NCI-H187 (cell line): ENCODE measurements around the gene SFR1.
A peak's percentile ranks its signal among the peaks of the same experiment; 100 is the strongest.

Experiments used
- DNase-seq, 2 experiments: peaks; one replicate each; lab custom pipeline; 2025; lab: John Stamatoyannopoulos, UW

Gene SFR1, protein sequence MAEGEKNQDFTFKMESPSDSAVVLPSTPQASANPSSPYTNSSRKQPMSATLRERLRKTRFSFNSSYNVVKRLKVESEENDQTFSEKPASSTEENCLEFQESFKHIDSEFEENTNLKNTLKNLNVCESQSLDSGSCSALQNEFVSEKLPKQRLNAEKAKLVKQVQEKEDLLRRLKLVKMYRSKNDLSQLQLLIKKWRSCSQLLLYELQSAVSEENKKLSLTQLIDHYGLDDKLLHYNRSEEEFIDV

DNA sequence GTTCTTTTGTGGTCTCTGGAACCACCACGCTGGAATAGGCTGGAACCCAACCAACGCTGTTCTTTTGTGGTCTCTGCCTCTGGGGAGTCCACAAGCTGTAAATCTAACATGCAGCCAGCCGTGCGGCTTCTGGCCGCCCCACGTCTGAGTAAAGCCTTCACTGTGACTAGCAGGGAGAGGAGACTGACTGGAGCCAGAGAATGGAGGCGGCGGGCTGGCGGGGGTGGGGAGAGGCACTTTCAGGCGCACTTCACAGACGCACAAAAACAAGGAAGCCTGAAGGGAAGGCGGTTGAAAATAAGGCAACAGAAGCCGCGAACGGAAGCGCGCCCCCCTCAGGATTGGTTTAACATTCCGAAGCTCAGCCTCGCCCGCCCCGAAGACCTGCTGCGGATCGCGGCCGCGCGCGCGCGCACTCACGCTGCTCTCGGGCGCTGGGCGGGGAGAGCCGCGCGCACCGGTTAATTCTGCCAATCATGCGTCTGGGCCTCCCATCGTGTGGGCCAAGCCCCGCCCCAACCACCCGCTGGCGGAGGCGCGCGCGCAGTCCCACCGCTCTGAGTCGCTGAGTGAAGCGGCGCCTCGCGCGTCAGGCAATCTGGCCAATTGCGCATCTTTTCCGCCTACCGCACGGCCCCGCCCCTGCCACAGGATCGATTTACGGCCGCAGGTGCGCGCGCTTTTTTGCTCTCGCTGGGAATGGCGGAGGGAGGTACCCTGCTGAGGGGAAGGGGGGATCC lies at the start of gene SFR1:
Gene SFR1 (plus strand): TSS at position 687 of the 740 bp plus-strand sequence. CDS start 13 bp downstream, at position 700.
- DNase-seq: peak; percentile 91 to 92

DNA sequence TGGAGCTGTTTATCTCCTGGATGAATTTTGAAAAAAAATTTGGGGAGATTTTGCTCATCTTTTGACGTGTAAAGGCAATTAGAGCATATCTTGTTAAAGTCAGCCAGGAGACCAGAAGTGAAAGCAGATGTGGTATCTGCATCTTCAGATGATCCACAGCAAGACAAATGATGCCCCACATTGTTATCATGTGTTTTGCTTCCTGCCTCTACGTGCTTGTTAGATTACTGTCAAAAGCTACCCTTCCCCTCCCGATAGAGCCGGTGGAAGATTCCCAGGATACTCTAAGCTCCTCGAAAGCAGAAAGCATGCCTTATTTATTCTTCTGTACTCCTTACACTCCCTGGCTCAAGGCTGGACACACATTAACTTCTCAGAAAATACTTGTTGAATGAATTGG lies 49.2 kb upstream of the SFR1 start:
- DNase-seq: no peak

DNA sequence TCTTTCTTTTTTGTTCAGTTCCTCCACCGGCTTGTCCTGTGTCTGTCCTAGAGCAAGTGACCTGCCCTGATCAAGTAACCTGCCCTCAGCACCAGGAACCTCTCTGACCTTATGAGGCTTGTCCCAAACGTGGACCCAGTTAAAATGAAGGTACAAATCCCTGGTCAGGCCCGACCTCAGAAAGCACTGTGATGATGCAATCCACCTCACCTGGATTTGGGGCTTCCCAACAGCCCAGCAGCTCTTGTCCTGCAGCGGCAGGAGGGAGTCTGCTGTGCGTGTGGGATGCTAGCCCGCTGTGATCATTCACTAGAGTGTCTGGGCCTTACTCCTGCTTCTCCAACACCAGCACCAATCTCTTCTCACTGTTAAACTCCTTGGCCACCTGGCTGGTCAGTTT lies 47.5 kb upstream of the SFR1 start:
- DNase-seq: no peak

DNA sequence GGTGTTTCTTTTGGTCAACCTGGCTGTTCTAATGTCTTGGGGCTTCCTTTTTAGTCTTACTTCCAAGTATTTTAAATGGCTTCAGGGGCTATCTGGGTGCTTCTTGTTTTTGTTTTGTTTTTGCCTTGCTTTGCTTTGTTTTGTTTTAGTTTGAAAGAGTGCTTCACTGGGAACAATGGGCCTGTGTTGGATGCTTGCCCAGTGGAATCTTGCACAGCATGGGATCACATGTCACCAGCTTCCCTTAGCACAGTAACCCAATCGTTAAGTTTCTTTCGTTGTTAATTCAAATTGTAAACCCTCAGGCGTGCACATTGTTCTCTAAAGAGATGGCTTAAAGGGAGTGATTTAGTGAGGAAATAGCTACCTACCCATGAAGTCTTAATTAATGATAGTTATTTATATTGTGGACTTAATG lies 45.2 kb upstream of the SFR1 start:
- DNase-seq: peak; percentile 20 to 69

DNA sequence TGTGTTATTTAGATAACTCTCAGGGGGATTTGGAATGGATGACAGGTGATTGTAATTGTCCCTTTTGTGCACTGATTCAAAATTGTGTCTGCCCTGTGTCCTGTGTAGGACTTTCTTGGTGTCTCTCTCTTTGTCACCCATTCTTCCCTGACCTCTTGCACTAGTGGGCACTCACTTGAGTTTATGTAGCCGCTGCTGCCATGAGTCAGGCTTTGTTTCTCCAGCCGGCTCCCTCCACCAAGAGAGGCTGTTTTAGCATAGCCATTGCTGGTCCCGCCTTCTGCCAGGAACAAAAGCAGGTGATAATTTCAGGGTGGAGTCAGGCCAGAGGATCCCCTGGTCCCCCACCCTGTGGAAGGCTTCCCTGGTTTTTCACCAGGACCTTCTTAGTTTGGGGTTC lies 44.7 kb upstream of the SFR1 start:
- DNase-seq: peak in 1 of 2 experiments; percentile 69

DNA sequence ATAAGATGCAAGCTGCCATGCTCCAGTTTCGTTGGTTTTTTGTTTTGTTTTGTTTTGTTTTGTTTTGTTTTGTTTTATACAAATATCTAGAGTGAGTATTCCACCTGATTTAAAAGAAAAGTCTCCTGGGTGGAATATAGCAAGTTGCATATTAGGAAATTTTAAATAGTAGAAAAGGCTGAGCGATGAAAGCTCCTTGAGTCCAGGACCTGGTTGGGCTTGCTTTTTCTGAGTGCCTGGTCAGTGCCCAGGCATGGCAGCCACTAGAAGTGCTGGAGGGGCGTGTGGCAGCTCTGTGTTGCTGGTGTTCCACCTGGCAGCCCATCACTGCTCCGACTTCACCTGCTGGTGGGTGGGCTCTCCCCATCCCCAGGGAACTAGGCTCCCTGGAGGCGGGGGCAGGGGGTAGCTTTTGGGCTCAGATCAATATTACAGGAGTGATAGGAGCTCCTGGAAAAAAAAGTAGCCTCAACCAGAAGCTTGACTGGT lies 44.3 kb upstream of the SFR1 start:
- no peak for DNase-seq

DNA sequence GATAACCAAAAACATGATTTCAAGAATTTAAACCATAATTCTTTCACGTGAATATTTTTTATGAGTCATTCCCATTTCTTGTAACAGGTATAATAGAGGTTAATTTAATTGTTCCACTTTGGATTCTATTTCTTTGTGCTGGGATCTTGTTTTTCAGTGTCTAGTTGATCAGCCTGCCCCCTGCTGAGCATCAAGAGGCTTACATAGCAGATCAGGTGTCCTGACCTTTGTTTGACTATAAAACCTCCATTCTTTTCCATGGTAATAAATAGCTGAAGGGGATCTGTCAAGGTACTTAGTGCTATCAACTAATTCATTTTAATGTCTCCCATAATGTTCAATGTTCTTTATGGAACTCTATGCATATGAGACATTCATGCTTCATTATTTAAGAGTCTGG lies 41.2 kb upstream of the SFR1 start:
- no peak for DNase-seq

DNA sequence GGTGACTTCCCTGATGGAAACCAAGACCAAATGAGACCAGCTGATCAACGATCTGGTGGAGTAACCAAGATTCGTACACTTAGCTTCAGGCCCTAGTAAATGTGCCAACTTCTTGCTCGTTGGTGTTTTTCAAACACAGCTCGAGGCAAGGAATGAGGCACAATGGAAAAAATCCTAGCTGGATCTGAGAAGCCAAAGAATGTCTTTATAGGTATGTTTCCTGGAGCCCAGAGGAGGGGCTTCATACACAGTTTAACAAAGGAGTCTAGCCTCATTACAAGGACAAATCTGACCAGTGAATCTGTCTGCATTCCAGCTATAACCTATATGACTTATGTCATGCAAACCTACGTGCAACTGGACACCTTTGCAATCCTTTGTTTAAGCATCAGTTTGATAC lies 40.0 kb upstream of the SFR1 start:
- no peak for DNase-seq

DNA sequence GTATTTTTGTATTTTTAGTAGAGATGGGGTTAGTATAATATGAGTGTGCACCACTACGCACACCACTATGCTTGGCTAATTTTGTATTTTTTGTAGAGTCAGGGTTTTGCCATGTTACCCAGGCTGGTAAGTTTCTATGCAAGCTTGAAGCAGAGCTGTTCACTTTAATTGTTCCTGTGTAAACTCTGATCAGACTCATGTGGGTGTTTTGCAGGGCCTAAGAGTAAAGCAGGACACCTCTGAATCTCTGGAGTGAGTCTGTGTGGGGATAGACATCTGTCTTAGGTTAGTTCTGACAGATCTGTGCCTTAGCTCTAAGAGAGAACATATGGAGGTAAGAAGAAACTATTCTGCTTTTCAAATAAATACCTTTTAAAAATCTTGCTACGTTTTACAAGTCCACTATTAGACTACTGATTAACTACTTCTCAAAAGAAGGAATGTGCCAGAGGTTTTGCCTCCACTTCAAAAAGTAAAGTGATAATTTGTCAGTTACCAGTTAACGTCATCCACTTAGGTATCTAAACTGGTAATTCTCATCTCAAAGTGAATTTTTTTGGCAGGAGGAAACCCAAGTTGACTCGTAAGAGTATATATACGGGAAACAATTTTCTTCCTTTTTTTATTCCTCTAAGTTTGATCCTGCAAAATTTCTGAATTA lies 37.4 kb upstream of the SFR1 start:
- DNase-seq: no peak

DNA sequence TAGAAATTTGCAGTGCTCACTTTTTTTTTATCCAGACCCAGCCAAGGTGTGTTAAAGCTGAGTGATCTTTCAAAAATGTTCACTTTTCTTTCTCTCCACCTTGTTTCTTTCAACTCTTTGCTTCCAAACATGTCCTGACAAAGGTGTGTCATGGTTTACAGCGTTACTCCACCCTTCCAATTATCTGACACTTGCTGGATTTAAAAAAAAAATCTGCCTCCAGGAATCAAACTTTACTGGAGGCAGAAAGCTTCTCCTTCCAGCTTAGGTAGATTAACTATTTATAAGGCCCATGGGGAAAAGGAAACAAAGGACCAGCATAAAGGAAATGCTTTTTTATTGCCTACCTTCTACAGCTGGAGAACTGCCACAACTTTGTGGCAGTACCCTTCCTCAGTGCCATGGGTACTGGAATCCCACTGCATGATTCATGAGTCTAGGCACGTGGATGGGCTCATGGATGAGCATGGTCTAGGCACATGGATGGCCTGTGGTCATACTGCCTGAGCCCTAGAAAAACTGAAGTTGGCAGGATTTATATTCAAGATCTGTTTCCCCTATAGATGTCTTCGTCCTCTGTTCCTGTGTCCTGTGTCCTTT lies 36.1 kb upstream of the SFR1 start, which contains the start of gene COL17A1:
Gene COL17A1 (minus strand): TSS at position 80 of the 600 bp plus-strand sequence. CDS start 5,207 bp downstream, outside the sequence.
- DNase-seq: no peak

DNA sequence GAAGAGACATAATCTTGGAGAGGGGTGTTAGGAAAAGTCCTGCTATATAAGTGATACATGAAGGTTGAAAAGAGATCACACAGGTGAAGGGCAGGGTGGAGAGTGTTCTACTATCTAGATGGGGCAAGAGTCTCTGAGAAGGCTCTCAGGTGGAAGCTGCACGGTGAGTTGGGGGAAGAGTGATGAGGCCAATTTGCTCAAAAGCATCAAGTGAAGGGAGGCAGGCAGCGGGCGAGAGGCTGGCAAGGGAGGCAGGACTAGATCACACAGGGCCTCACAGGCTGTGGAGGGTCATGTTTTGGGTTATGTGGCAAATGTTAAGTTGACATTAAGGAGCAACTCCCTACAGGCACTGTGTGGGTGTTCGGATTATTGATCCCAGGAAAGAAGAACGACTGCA lies 33.7 kb upstream of the SFR1 start:
- no peak for DNase-seq

DNA sequence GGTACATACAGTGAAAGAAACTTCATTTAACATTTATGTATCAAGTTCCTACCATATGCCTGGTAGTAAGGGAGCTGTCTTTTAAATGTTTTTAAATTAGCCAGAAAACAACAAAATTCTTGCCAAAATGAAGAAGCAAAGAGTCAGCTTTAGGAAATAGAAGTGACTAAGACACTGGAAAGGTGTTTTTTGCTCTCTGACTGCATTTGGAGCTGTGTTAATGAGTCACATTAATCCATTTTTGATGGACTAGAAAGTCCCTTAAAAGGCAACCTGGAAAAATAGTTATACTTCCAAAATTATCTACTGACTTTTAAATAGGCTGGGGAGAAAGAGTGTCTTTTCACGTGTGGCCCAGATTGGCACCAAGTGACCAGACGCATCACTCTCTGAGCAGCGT lies 32.4 kb upstream of the SFR1 start:
- DNase-seq: no peak

DNA sequence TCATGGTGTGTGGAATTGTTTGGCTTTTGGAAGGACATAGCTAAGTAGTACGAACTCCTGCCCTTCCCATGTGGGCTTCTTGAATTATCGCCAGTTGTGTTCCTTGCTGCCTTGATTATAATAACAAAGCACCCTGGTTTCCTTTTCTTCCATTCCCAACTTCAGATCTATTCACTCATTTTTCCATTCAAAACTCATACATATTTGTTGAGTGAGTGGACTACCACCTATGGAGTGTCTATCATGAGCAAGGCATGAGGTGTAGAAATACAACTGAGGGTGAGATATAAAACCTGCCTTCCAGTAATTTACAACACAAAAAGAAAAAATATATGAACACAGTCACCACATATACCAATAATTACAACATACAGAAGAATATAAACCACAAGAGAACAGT lies 31.4 kb upstream of the SFR1 start:
- no peak for DNase-seq

DNA sequence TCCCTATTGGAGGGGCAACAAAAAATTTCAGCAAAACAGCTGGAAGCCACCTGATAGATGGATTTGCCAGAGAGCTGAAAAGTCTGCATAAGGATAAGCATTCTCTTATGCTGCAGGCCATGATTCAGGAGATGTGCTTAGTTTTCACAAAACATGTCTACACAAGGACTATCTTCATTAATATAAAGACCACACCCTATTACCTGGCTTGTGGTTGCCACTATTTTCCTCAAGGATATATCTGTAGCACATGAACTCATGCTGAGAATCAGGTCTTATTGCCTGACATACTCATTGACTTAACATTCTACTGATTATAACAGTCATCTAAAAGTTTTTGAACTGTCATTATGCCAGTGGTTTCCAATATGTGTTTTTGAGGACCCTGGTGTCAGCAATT lies 29.2 kb upstream of the SFR1 start:
- DNase-seq: no peak

DNA sequence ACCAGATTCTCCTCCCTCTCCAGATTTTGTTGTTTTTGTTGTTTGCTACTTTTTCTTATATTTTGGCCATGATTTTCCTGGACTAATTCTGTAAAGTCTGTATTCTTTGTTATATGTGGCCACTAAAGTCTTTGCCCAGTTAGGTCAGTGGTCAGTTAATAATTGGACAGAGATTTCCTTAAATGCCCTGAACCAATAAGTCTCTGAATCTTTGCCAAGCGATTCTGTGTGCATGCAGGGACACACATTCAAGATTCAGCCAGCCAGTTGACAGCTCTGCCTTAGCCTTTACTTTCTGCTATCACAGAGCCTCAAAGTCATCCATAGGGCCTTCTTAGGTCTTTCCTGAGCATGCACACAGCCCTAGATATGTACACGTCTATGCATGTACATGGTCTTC lies 25.3 kb upstream of the SFR1 start:
- DNase-seq: no peak

DNA sequence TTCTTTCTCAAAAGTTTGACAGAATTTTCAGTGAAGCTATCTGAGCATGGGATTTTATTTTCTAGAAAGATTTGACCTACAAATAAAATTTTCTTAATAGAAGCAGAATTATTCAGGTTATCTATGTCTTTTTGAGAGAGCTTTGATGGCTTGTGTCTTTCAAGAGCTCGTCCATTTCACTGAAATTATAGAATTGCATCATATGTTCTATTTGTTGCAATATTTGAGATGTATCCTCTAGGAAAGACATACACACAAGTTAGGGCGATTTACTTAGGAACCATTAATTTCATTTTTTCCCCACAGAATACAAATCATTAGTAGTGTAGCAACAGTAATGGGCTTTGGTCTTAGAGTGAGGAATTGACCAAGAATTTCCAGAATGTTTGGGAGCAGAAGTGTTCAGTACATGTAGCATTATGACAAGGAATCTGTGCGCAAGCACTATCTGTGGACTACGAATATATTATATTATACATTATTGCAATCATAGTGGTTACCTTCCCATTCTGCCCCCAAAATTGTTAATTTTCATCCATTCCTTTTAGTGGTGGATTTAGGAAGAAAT lies 23.5 kb upstream of the SFR1 start:
- DNase-seq: no peak

DNA sequence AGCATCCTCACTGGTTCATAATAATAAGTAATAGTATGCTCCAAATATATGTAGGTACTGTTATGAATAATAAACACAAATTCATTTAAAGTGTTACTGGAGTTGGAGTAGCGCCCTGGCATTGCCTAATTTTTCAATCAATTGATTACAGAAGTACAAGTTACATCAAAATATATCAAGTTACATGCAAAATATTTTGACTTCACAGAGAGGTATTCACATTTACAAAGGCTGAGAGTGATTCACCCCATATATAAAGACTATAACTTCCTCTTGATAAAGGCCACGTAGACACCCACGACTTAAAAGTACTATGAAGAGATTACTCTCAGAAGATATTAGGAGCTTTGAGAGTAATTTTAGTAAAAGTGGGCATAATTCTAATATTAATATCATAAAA lies 22.7 kb upstream of the SFR1 start:
- DNase-seq: no peak

DNA sequence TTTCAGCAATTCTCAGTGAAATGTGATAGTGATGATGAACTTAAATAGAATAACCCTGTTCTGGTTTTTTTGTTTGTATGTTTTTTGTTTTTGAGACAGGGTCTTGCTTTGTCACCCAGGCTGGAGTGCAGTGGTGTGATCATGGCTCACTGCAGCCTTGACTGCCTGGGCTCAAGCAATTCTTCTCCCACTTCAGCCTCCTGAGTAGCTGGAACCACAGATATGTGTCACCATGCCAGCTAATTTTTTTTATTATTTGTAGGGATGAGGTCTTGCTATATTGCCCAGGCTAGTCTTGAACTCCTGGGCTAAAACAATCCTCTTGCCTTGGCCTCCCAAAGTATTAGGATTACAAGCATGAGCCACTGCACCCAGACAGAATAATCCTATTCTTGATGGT lies 22.0 kb upstream of the SFR1 start:
- DNase-seq: no peak

DNA sequence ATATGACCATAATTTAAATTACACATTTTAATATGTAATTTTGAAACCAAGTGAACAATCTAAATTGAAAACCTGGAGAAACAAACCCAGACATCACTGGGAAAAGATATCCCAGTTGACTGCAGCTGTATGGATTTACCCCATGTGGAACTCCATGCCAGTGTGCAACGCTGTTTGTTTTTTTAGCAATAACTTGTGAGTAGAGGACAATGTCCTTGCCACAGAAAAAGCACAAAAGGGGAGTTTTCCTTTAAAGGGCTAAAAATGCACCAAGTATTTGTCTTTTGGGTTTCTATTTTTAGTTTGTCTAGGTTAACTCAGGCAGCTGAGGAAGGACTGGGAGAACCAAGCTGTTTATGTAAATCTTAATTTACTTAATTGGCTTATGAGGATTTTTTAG lies 21.2 kb upstream of the SFR1 start:
- no peak for DNase-seq

DNA sequence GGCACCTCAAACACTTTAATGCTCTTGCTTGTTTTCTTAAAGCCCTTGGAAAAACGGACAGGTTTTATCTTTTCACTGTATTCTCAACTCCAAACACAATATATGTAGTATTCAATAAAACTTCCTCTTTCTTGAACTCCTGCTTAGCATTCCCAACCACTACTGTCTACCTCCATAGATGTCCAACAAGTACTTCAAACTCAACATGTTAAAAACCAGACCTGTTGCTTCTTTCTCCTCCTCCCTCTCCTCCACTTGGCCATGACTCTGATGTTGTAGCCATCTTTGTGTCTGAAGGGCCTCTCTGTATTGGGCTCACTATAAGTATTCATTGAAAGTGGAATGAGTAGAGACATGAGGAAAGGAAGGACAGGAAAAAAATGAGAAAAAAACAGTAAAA lies 20.1 kb upstream of the SFR1 start:
- no peak for DNase-seq

DNA sequence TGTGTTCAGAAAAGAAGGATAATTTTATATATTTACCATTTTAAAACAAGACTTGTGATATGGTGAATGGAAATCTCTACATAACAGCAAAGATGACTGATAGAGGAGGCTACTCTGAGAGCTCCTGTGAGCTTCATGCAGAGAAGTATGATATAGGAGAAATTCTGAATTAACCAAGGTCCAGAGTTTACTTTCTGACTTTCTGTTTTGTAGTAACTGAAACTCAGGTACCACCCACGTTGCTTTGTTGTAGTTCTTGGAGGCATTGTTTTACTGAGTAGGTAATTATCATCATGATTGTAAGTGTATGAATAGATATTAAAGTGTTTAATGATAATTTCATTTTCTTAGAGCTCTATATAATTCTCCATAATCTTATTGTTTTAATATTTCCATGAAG lies 18.0 kb upstream of the SFR1 start:
- no peak for DNase-seq

DNA sequence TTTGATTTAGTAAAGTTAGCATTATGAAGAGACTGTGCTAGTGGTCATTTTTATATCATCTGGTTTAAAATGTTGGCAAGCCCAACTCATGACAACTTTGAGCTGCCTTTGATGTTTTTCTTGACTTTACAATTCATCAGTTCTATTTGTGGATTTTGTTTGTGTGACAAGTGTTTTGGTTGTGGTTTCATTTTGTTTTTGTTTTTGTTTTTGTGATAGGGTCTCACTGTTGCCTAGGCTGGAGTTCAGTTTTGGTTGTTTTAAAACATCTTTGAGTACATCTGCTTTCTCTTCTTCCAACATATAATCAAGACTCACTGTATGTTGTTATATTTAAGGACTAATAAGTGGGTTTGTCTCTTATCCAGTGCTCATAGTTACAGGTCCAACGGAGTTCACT lies 17.6 kb upstream of the SFR1 start:
- no peak for DNase-seq
